ENCODE results near the gene PARP12. TPM values are rescaled to one million over a fixed set of nuclear protein-coding genes. Genes with fewer than 3 reads are reported as not detected.

The PARP12 gene
- total RNA-seq, 4 donors from 2014 or later: 121 to 184 (median 156) TPM

DNA sequence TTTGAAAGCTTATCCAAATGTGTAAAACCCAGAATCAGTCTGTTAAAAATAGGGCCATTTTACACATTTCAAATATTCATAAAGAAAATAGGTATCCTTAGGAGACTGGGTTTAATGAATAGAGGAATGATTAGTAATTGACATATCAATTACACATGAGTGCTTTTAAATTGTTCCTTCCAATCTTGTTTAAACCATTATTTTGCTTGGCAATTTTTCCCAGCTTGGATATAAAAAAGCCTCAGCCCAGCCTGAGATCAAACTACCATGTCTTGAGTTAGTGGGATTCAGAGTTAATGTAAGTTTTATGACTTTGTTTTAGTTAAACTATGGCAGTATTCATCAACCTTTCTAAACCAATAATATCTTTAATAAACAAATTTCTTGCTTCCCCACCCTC is 28.3 kb downstream of the PARP12 start:
- H3K36me3 ChIP-seq: peaks cover 0 to 60% (median 0%) of the 10 kb centered on the region in 3 donors
- no peaks in the 10 kb centered on the region for H3K27me3 ChIP-seq
- no peak overlapping the region for H3K27ac ChIP-seq
- DNase-seq: no peak
- no peaks in the 10 kb centered on the region for H3K9me3 ChIP-seq
- TF ChIP-seq POLR2A (IDR thresholded peaks at IDR 0.05): no peak
- TF ChIP-seq, protein P1, sequence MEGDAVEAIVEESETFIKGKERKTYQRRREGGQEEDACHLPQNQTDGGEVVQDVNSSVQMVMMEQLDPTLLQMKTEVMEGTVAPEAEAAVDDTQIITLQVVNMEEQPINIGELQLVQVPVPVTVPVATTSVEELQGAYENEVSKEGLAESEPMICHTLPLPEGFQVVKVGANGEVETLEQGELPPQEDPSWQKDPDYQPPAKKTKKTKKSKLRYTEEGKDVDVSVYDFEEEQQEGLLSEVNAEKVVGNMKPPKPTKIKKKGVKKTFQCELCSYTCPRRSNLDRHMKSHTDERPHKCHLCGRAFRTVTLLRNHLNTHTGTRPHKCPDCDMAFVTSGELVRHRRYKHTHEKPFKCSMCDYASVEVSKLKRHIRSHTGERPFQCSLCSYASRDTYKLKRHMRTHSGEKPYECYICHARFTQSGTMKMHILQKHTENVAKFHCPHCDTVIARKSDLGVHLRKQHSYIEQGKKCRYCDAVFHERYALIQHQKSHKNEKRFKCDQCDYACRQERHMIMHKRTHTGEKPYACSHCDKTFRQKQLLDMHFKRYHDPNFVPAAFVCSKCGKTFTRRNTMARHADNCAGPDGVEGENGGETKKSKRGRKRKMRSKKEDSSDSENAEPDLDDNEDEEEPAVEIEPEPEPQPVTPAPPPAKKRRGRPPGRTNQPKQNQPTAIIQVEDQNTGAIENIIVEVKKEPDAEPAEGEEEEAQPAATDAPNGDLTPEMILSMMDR (IDR thresholded peaks at IDR 0.05): no peak
- no peaks in the 10 kb centered on the region for H3K4me1 ChIP-seq
- no peak overlapping the region for H3K4me3 ChIP-seq

DNA sequence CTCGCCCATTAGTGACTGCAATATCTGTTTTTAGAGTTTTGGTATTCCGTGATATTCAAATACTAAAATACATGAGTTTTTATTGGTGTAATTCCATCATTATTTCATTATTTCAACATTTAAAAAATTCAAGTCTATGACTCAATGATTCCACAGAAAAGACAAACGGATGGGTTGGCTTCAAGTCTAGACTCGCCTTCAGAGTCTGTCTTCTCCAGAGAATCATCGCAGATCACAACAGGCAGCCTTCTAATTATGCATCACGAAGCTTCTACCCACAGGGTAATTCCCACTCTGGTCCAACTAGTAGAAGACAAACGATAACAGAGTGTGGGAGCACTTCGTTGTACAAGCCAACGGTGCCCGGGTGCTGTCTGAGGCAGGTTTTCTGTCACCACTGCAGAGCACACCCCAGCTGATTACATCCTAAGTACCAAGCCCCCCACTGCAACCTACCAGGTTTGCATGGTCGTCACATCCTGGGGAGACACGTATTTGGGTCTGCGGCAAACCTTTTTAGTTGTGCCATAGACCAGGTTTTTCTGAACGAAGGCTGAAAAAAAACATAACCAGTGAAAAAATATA is 28.9 kb downstream of the PARP12 start:
- peaks cover 0 to 64% (median 0%) of the 10 kb centered on the region in 3 donors for H3K36me3 ChIP-seq
- H3K27ac ChIP-seq: no peak overlapping the region
- no peak overlapping the region for H3K4me3 ChIP-seq
- peak in 1 of 3 donors; percentile 9 for DNase-seq
- no peaks in the 10 kb centered on the region for H3K27me3 ChIP-seq
- H3K9me3 ChIP-seq: no peaks in the 10 kb centered on the region
- H3K4me1 ChIP-seq: no peaks in the 10 kb centered on the region
- TF ChIP-seq, protein P1 (IDR thresholded peaks at IDR 0.05): no peak
- no peak for TF ChIP-seq POLR2A (IDR thresholded peaks at IDR 0.05)

DNA sequence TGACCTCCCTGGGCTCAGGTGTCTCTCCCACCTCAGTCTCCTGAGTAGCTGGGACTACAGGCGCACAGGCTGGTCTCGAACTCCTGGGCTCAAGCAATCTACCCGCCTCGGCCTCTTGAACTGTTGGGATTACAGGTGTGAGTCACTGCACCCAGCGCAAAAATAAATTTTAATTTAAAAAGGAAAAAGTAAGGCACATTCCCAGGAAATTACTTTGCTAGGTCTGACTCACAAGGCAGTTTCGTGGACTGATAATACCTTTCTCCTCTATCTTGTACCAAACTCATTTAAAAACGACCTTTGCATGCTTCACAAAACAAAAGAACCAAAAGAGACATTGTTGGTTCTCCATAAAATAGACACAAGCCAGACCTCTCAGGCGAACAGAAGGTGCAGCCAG is 29.7 kb downstream of the PARP12 start:
- peaks cover 0 to 64% (median 0%) of the 10 kb centered on the region in 3 donors for H3K36me3 ChIP-seq
- H3K27ac ChIP-seq: no peak overlapping the region
- no peaks in the 10 kb centered on the region for H3K4me1 ChIP-seq
- no peaks in the 10 kb centered on the region for H3K9me3 ChIP-seq
- TF ChIP-seq POLR2A (IDR thresholded peaks at IDR 0.05): no peak
- TF ChIP-seq, protein P1 (IDR thresholded peaks at IDR 0.05): no peak
- H3K4me3 ChIP-seq: no peak overlapping the region
- DNase-seq: peak in 1 of 3 donors; percentile 6
- no peaks in the 10 kb centered on the region for H3K27me3 ChIP-seq

DNA sequence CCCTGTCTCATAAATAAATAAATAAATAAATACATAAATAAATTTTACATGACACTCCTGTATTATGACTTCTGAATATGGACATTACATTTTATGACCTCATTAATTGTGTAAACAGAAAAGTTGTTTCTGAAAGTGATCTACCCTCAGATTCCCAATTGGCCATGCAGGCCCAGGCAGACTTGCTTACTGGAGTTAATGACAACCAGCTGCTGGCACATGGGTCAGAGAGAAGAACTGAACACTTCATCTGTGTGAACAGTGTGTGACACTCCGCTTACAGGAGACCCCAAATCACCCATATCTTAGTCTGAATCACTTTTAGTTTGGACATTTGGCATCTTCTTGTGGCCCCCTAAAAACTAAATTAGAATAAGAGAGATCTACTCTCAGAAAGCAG is 31.4 kb downstream of the PARP12 start:
- no peaks in the 10 kb centered on the region for H3K27me3 ChIP-seq
- no peak for DNase-seq
- H3K27ac ChIP-seq: no peak overlapping the region
- no peak overlapping the region for H3K4me3 ChIP-seq
- H3K9me3 ChIP-seq: no peaks in the 10 kb centered on the region
- no peak for TF ChIP-seq POLR2A (IDR thresholded peaks at IDR 0.05)
- TF ChIP-seq, protein P1 (IDR thresholded peaks at IDR 0.05): no peak
- peaks cover 0 to 63% (median 0%) of the 10 kb centered on the region in 3 donors for H3K36me3 ChIP-seq
- H3K4me1 ChIP-seq: no peaks in the 10 kb centered on the region

DNA sequence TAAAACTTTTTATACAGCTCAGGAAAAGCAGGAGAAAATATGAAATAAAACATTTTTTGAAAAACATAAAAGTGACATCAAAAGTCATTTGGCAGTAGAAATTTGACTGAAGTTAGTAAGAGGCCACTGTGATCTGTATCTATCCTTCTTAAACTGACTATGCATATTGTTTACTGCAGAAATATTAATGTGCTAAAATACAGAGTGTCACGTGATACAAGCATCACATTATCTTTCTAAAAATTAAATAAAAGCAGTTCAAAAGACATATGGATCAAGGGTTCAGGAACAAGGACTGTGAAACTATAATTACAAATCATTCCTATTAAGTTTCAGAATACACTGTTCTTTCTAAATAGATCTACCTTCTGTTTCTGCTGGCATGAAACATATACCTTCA is 33.7 kb downstream of the PARP12 start:
- no peak overlapping the region for H3K27ac ChIP-seq
- H3K4me1 ChIP-seq: no peaks in the 10 kb centered on the region
- peaks cover 0 to 79% (median 0%) of the 10 kb centered on the region in 3 donors for H3K36me3 ChIP-seq
- H3K4me3 ChIP-seq: no peak overlapping the region
- no peak for DNase-seq
- no peaks in the 10 kb centered on the region for H3K9me3 ChIP-seq
- no peak for TF ChIP-seq POLR2A (IDR thresholded peaks at IDR 0.05)
- H3K27me3 ChIP-seq: no peaks in the 10 kb centered on the region

DNA sequence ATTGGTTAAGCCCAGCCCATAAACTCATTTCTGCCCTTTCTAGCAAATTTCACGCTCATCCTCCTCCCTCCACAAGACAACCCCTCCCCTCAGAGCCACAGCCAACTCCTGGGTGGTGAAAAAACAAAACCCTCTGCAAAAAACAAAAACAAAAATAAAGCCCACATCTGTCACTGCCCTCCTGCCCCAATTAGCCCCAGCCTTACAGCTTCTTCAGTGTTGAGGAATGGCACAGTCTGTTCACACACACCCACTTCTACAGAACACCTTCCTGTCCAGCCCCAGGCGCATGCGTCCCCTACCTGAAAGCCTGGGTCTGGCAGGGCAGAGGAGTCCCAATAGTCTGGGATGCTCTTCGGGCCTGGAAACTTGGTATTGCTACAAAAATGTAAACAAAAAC is 34.4 kb downstream of the PARP12 start:
- Histone ChIP-seq H3K9me3 (no peaks in the 10 kb centered on the region), H3K4me1 (no peaks in the 10 kb centered on the region), H3K27me3 (no peaks in the 10 kb centered on the region), H3K4me3 (no peak overlapping the region), H3K27ac (no peak overlapping the region), H3K36me3 (peaks cover 0 to 81% (median 0%) of the 10 kb centered on the region in 3 donors)
- TF ChIP-seq POLR2A (IDR thresholded peaks at IDR 0.05): no peak
- TF ChIP-seq, protein P1 (IDR thresholded peaks at IDR 0.05): no peak
- DNase-seq: peak in 1 of 3 donors; percentile 6
